GDM1 (cell line): ENCODE measurements around the gene PTCD1.
A peak's percentile ranks its signal among the peaks of the same experiment; 100 is the strongest.

Experiments used
- DNase-seq: peaks from one replicate; lab custom pipeline; 2025; lab: John Stamatoyannopoulos, UW

The PTCD1 gene

GRCh38 chr7:99438573-99439480 is at the start of gene PTCD1, which contains the start of gene CPSF4:
Gene PTCD1, minus strand, starts transcription at chr7:99438798. Its CDS starts 3,556 bp downstream, at chr7:99435242.
Gene CPSF4, plus strand, starts transcription at chr7:99438943. Its CDS starts 140 bp downstream, at chr7:99439083.
- DNase-seq: peak; percentile 92

- DNase-seq: no peak
Observed at GRCh38 chr7:99485094-99485493, 46.5 kb upstream of the PTCD1 start.

GRCh38 chr7:99478464-99479440 is 40.2 kb upstream of the PTCD1 start:
- DNase-seq: no peak

GRCh38 chr7:99476107-99476506 is 37.5 kb upstream of the PTCD1 start:
- no peak for DNase-seq

- peak; percentile 37 for DNase-seq
Observed at GRCh38 chr7:99473315-99473596, 34.7 kb upstream of the PTCD1 start.

GRCh38 chr7:99472561-99473314 is 34.1 kb upstream of the PTCD1 start, which contains the start of gene ZNF789:
Gene ZNF789, plus strand, starts transcription at chr7:99472890. Its CDS starts 3,567 bp downstream, at chr7:99476457.
- peak; percentile 92 for DNase-seq

GRCh38 chr7:99469381-99470065 is 30.9 kb upstream of the PTCD1 start:
- no peak for DNase-seq

GRCh38 chr7:99468336-99468918 is 29.8 kb upstream of the PTCD1 start:
- DNase-seq: no peak

GRCh38 chr7:99465421-99465768 is 26.8 kb upstream of the PTCD1 start:
- DNase-seq: no peak

- DNase-seq: no peak
Observed at GRCh38 chr7:99461221-99461620, 22.6 kb upstream of the PTCD1 start.

- DNase-seq: no peak
Observed at GRCh38 chr7:99460651-99461050, 22.1 kb upstream of the PTCD1 start.

GRCh38 chr7:99459087-99459486 is 20.5 kb upstream of the PTCD1 start:
- DNase-seq: peak; percentile 6

GRCh38 chr7:99457650-99458493 is 19.3 kb upstream of the PTCD1 start:
- DNase-seq: no peak

GRCh38 chr7:99457050-99457649 is 18.6 kb upstream of the PTCD1 start:
- no peak for DNase-seq

- DNase-seq: no peak
Observed at GRCh38 chr7:99456288-99456687, 17.7 kb upstream of the PTCD1 start.

- no peak for DNase-seq
Observed at GRCh38 chr7:99455874-99456273, 17.3 kb upstream of the PTCD1 start.

- no peak for DNase-seq
Observed at GRCh38 chr7:99453105-99453504, 14.5 kb upstream of the PTCD1 start.

GRCh38 chr7:99452541-99452940 is 13.9 kb upstream of the PTCD1 start:
- no peak for DNase-seq

- DNase-seq: no peak
Observed at GRCh38 chr7:99451936-99452335, 13.3 kb upstream of the PTCD1 start.

- DNase-seq: no peak
Observed at GRCh38 chr7:99449326-99449725, 10.7 kb upstream of the PTCD1 start.
